ENCODE data around the gene GJD3.

Gene GJD3

DNA sequence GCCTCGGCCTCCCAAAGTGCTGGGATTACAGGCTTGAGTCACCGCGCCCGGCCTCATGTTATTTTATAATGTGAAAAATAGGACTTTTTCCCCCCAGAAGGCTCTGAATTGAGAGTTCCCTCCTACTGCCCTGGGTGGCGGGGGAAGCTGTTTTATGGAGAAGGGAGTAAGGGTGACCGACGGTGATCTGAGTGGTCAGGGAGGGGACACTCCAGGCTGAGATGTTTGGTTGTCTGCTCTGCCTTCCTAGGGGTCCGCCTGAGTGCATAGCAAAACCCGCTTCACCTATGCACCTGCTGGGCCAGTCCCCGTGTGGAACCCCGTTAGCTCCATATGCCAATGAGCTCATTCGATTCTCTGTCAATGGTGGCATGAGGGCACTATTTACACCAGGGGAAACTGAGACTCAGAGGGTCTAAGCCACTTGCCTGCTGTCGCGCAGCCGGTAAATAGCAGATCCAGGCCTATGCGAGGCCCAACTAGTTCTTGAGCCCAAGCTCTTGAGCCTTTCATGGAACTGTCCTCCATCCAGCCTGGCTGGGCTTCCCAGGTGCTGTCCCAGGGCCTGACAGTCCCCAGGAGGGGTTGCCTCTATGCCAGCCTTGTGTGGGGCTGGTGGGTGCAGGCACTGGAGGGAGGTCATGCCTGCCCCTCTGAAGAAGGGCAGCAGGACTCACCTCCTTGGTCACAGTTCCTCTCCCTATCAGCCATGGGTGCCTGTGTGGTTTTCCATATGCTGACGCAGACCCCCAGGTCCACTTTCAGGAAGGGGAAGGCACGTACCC is 1.7 kb upstream of the GJD3 start:
- TF ChIP-seq, protein P1, sequence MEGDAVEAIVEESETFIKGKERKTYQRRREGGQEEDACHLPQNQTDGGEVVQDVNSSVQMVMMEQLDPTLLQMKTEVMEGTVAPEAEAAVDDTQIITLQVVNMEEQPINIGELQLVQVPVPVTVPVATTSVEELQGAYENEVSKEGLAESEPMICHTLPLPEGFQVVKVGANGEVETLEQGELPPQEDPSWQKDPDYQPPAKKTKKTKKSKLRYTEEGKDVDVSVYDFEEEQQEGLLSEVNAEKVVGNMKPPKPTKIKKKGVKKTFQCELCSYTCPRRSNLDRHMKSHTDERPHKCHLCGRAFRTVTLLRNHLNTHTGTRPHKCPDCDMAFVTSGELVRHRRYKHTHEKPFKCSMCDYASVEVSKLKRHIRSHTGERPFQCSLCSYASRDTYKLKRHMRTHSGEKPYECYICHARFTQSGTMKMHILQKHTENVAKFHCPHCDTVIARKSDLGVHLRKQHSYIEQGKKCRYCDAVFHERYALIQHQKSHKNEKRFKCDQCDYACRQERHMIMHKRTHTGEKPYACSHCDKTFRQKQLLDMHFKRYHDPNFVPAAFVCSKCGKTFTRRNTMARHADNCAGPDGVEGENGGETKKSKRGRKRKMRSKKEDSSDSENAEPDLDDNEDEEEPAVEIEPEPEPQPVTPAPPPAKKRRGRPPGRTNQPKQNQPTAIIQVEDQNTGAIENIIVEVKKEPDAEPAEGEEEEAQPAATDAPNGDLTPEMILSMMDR (conservative IDR thresholded peaks at IDR 0.05), result no peak
- no peak overlapping the region for H3K27ac ChIP-seq

- TF ChIP-seq, protein P1 (conservative IDR thresholded peaks at IDR 0.05), result no peak
- H3K27ac ChIP-seq, result no peak overlapping the region
Measured at GRCh38 chr17:40364906-40365305, 369 bp upstream of the GJD3 start.

DNA sequence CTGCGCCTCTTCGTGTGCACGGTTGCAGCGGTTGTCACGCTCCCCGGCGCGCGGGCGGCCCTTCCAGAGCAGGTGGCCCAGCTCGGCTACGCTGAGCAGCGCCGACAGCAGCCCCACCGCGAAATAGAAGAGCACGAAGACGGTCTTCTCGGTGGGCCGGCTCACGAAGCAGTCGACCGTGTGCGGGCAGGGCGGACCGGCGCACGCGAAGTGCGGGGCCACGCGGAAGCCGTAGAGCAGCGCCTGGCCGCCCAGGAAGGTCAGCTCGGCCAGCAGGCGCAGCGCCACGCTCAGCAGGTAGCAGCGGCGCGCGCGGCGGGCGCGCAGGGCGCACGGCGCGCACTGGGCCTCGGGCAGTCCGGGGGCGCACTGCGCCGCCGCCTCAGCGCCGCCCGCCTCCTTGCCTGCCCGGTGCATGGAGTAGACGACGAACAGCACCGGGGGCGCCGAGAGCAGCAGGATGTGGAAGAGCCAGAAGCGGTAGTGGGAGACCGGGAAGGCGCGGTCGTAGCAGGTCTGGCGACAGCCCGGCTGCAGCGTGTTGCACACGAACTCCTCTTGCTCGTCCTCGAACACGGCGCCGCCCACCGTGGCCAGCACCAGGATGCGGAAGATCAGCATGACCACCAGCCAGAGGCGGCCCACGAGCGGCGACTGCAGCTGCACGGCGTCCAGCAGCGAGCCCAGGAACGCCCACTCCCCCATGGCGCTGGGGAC is 1.3 kb downstream of the GJD3 start:
- TF ChIP-seq, protein P1 (conservative IDR thresholded peaks at IDR 0.05), result no peak

DNA sequence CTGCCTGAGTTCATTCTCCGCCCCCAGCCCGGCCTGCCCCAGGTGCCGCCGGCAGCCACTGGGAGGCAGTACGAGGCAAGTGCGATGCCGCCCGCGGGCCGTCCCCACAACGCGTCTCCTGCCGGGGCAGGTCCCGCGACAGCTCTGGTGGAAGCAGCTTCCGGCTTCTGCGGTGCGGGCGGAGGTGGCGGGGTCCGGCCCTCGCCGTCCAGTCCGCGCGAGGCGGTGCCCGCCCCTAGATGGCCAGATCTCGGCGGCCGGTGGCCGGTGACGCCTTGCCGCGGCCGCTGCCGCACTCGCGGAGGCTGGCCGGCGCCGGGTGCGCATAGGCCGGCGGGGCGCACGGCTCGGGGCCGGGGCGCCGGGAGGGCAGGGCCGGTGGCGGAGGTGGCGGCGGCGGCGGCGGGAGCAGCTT is 1.8 kb downstream of the GJD3 start:
- TF ChIP-seq, protein P1 (conservative IDR thresholded peaks at IDR 0.05), result peak; percentile 94
- peak overlapping the region; percentile 66 for H3K27ac ChIP-seq

More for the DNA sequence above, 1.3 kb downstream of the GJD3 start:
- H3K27ac ChIP-seq, result peak overlapping the region; percentile 66

DNA sequence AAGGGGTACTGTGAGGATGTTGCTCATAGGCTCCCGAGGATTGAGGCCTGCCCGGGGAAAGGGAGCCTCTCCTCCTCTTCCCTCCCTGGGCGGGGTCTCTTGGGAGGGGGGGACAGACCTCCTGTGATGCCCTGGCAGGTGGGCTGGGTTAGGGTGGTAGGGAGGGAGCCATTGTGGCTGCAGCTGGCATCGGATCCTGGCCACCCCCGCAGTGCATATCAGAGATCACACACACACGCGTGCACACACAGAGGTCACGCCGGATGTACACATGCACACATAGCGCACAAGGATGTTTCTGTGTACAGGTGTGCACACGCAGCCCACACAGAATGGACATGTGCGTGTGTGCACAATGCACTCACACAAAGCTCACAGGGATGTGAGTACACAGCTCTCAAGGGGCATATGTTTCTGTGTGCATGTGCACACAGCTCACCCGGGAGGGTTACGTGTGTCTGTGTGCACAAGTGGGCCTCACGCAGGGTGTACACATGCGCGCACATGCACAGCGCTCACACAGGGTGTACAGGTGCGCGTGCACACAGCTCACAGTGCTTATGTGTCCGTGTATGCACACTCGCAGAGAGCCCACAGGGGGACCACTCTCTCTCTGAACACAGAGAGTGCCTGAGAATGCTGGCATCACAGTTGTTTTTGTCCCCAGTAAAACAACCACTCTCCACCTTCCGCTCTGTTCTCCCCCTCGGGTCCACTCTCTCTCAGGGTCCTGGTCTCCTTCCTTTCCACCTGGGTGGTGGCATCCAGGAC is 2.4 kb downstream of the GJD3 start:
- TF ChIP-seq, protein P1 (conservative IDR thresholded peaks at IDR 0.05), result no peak
- peak overlapping the region; percentile 66 for H3K27ac ChIP-seq

- TF ChIP-seq, protein P1 (conservative IDR thresholded peaks at IDR 0.05), result no peak
- no peak overlapping the region for H3K27ac ChIP-seq
Measured at GRCh38 chr17:40361063-40361924, 3.2 kb downstream of the GJD3 start.

All from VCaP (cell line).